Rectal smooth muscle tissue (tissue), 1 donor: ENCODE measurements around the gene LUZP2.

ENCODE experiments used
- H3K27ac ChIP-seq: one replicate; pipeline ENCODE4 v1.7.0; 2013; ENCODE audit warnings: low read depth, low read length, inconsistent platforms
- H3K27me3 ChIP-seq: one replicate; pipeline ENCODE4 v1.7.0; 2013; ENCODE audit warnings: low read length; ENCODE audit not compliant: control insufficient read depth, insufficient read depth
- H3K36me3 ChIP-seq: one replicate; pipeline ENCODE4 v1.7.0; 2013; ENCODE audit warnings: low read length; ENCODE audit not compliant: control insufficient read depth, insufficient read depth
- H3K4me1 ChIP-seq: one replicate; pipeline ENCODE4 v1.7.0; 2013; ENCODE audit warnings: low read length; ENCODE audit not compliant: control insufficient read depth, insufficient read depth
- H3K4me3 ChIP-seq: one replicate; pipeline ENCODE4 v1.7.0; 2013; ENCODE audit warnings: low read length
- H3K9ac ChIP-seq: one replicate; pipeline ENCODE4 v1.7.0; 2013; ENCODE audit warnings: low read length

LUZP2 gene

GRCh38 chr11:24496736-24497725 is at the start of gene LUZP2:
Gene LUZP2, plus strand, starts transcription at chr11:24497053.
- H3K27ac ChIP-seq: no peak within 1 kb of the TSS
- H3K27me3 ChIP-seq: peaks cover 2% of the 10 kb centered on the region
- H3K36me3 ChIP-seq: no peaks in the 10 kb centered on the region
- no peaks in the 10 kb centered on the region for H3K4me1 ChIP-seq
- peak within 1 kb of the TSS; percentile 44 for H3K4me3 ChIP-seq
- no peak within 1 kb of the TSS for H3K9ac ChIP-seq

- H3K9ac ChIP-seq: no peak overlapping the region
- H3K27ac ChIP-seq: no peak overlapping the region
- no peaks in the 10 kb centered on the region for H3K36me3 ChIP-seq
- H3K4me1 ChIP-seq: no peaks in the 10 kb centered on the region
- H3K4me3 ChIP-seq: no peak overlapping the region
- H3K27me3 ChIP-seq: no peaks in the 10 kb centered on the region
These were observed 43.6 kb upstream of the LUZP2 start for GRCh38 chr11:24453129-24453718.

GRCh38 chr11:24457985-24458384 is 38.9 kb upstream of the LUZP2 start:
- Histone ChIP-seq H3K27me3 (no peaks in the 10 kb centered on the region), H3K9ac (no peak overlapping the region), H3K27ac (no peak overlapping the region), H3K4me1 (no peaks in the 10 kb centered on the region), H3K36me3 (no peaks in the 10 kb centered on the region), H3K4me3 (no peak overlapping the region)

- no peak overlapping the region for H3K9ac ChIP-seq
- H3K27me3 ChIP-seq: no peaks in the 10 kb centered on the region
- H3K4me3 ChIP-seq: no peak overlapping the region
- H3K36me3 ChIP-seq: no peaks in the 10 kb centered on the region
- no peaks in the 10 kb centered on the region for H3K4me1 ChIP-seq
- no peak overlapping the region for H3K27ac ChIP-seq
These were observed 26.4 kb upstream of the LUZP2 start for GRCh38 chr11:24470431-24470830.

GRCh38 chr11:24471084-24471483 is 25.8 kb upstream of the LUZP2 start:
- no peaks in the 10 kb centered on the region for H3K4me1 ChIP-seq
- H3K27me3 ChIP-seq: no peaks in the 10 kb centered on the region
- no peak overlapping the region for H3K27ac ChIP-seq
- no peaks in the 10 kb centered on the region for H3K36me3 ChIP-seq
- H3K9ac ChIP-seq: no peak overlapping the region
- no peak overlapping the region for H3K4me3 ChIP-seq

GRCh38 chr11:24478718-24479117 is 18.1 kb upstream of the LUZP2 start:
- Histone ChIP-seq H3K9ac (no peak overlapping the region), H3K27me3 (no peaks in the 10 kb centered on the region), H3K4me1 (no peaks in the 10 kb centered on the region), H3K27ac (no peak overlapping the region), H3K4me3 (no peak overlapping the region), H3K36me3 (no peaks in the 10 kb centered on the region)

- H3K4me3 ChIP-seq: no peak overlapping the region
- H3K36me3 ChIP-seq: no peaks in the 10 kb centered on the region
- H3K9ac ChIP-seq: no peak overlapping the region
- no peak overlapping the region for H3K27ac ChIP-seq
- H3K4me1 ChIP-seq: no peaks in the 10 kb centered on the region
- H3K27me3 ChIP-seq: no peaks in the 10 kb centered on the region
These were observed 7.4 kb upstream of the LUZP2 start for GRCh38 chr11:24489477-24489876.

GRCh38 chr11:24496386-24496735 is 492 bp upstream of the LUZP2 start:
- peak overlapping the region; percentile 44 for H3K4me3 ChIP-seq
- peaks cover 2% of the 10 kb centered on the region for H3K27me3 ChIP-seq
- no peak overlapping the region for H3K27ac ChIP-seq
- H3K36me3 ChIP-seq: no peaks in the 10 kb centered on the region
- no peak overlapping the region for H3K9ac ChIP-seq
- no peaks in the 10 kb centered on the region for H3K4me1 ChIP-seq

- no peak overlapping the region for H3K9ac ChIP-seq
- H3K4me1 ChIP-seq: no peaks in the 10 kb centered on the region
- no peak overlapping the region for H3K4me3 ChIP-seq
- peaks cover 2% of the 10 kb centered on the region for H3K27me3 ChIP-seq
- H3K36me3 ChIP-seq: no peaks in the 10 kb centered on the region
- H3K27ac ChIP-seq: no peak overlapping the region
These were observed 978 bp downstream of the LUZP2 start for GRCh38 chr11:24497831-24498230.

- Histone ChIP-seq H3K4me3 (no peak overlapping the region), H3K27ac (no peak overlapping the region), H3K4me1 (no peaks in the 10 kb centered on the region), H3K27me3 (no peaks in the 10 kb centered on the region), H3K36me3 (no peaks in the 10 kb centered on the region), H3K9ac (no peak overlapping the region)
These were observed 5.6 kb downstream of the LUZP2 start for GRCh38 chr11:24502425-24502824.

- Histone ChIP-seq H3K27ac (no peak overlapping the region), H3K36me3 (no peaks in the 10 kb centered on the region), H3K9ac (no peak overlapping the region), H3K4me3 (no peak overlapping the region), H3K27me3 (no peaks in the 10 kb centered on the region), H3K4me1 (no peaks in the 10 kb centered on the region)
These were observed 12.3 kb downstream of the LUZP2 start for GRCh38 chr11:24509114-24509513.

- no peak overlapping the region for H3K9ac ChIP-seq
- no peaks in the 10 kb centered on the region for H3K27me3 ChIP-seq
- no peak overlapping the region for H3K27ac ChIP-seq
- no peaks in the 10 kb centered on the region for H3K4me1 ChIP-seq
- no peak overlapping the region for H3K4me3 ChIP-seq
- H3K36me3 ChIP-seq: no peaks in the 10 kb centered on the region
These were observed 14.7 kb downstream of the LUZP2 start for GRCh38 chr11:24511511-24511910.
